ACC112 (cell line): ENCODE measurements around the gene PCBP3.
"Not testable (repeated sequence)": the region's sequence is repeated elsewhere in the genome, so short reads cannot be mapped to it uniquely, and the experiment has no call there.

ENCODE experiments used
- H2AFZ ChIP-seq: fragments of 200-600 bp; sonication (generic); one replicate; pipeline ENCODE4 v1.6.0; 2017; ENCODE audit warnings: antibody characterized with exemption, low read length; ENCODE audit not compliant: unreplicated experiment
- H3K27ac ChIP-seq: fragments of 200-600 bp; sonication (generic); 2 replicates; pipeline ENCODE4 v1.5.1; 2014; ENCODE audit warnings: low read depth, mild to moderate bottlenecking, antibody characterized with exemption, low read length, moderate library complexity
- H3K27me3 ChIP-seq: fragments of 200-600 bp; sonication (generic); 2 replicates; pipeline ENCODE4 v1.6.1; 2014; ENCODE audit warnings: mild to moderate bottlenecking, antibody characterized with exemption, low read length, moderate library complexity, mixed read lengths; ENCODE audit not compliant: insufficient read depth
- H3K36me3 ChIP-seq: fragments of 200-600 bp; sonication (generic); 2 replicates; pipeline ENCODE4 v1.6.1; 2016; ENCODE audit warnings: mild to moderate bottlenecking, antibody characterized with exemption, low read length, moderate library complexity, mixed read lengths; ENCODE audit not compliant: insufficient read depth
- H3K4me1 ChIP-seq: fragments of 200-600 bp; sonication (generic); one replicate; pipeline ENCODE4 v1.6.1; 2016; ENCODE audit warnings: low read length, mixed read lengths; ENCODE audit not compliant: insufficient read depth, unreplicated experiment, control insufficient read depth
- H3K4me3 ChIP-seq: fragments of 200-600 bp; sonication (generic); 2 replicates; pipeline ENCODE4 v1.5.1; 2014; ENCODE audit warnings: mild to moderate bottlenecking, low read depth, low read length
- H3K79me2 ChIP-seq: fragments of 200-600 bp; sonication (generic); one replicate; pipeline ENCODE4 v1.6.0; 2016; ENCODE audit warnings: low read length; ENCODE audit not compliant: control insufficient read depth, unreplicated experiment, insufficient read depth

PCBP3 gene

DNA sequence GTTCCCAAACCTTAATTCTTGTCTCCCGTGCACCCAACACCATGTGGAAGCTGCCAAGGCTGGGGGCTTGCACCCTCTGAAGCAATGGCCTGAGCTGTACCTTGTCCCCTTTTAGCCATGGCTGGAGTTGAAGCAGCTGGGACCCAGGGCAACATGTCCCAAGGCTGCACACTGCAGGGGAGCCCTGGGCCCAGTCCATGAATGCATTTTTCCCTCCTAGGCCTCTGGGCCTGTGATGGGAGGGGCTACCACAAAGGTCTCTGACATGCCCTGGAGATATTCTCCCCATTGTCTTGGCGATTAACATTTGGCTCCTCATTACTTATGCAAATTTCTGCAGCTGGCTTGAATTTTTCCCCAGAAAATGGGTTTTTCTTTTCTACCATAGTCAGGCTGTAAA lies 317.9 kb downstream of the PCBP3 start:
- H2AFZ ChIP-seq, H3K27me3 ChIP-seq, H3K79me2 ChIP-seq, H3K27ac ChIP-seq, H3K4me3 ChIP-seq, H3K36me3 ChIP-seq: not testable (repeated sequence)
- H3K4me1 ChIP-seq: peaks cover 19% of the 10 kb centered on the region

DNA sequence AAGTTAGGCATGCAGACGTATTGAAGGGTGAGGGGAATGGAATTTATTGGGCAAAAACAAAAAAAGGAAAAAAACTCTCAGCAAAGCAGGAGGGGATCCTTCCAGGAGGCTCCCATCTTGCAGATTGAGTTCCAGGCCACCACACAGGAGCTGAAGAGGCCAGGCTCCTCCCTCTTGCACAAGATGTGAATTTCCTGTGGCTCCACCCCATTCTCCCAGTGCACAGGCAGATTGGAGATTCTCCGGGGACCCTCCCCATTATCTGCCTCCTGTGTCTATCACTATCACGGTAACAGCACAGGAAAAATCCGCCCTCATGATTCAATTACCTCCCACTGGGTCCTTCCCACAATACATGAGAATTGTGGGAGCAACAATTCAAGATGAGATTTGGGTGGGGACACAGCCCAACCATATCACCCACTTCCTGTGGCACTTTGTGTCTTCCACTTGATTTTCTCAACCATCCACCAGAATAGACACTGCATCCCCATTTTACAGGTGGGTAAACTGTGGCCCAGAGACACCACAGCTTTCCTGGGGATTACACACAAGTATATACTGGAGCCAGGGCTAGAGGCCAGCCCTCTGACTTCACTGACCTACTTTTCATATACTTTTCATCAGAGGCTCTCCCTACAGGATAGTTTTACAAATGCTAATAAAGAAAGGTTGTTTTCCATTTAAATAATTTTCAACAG lies 319.2 kb downstream of the PCBP3 start:
- no peaks in the 10 kb centered on the region for H3K36me3 ChIP-seq
- no peak overlapping the region for H3K27ac ChIP-seq
- H3K4me1 ChIP-seq: peaks cover 16% of the 10 kb centered on the region
- no peak overlapping the region for H3K4me3 ChIP-seq
- H2AFZ ChIP-seq: no peak overlapping the region
- no peaks in the 10 kb centered on the region for H3K79me2 ChIP-seq
- H3K27me3 ChIP-seq: no peaks in the 10 kb centered on the region

DNA sequence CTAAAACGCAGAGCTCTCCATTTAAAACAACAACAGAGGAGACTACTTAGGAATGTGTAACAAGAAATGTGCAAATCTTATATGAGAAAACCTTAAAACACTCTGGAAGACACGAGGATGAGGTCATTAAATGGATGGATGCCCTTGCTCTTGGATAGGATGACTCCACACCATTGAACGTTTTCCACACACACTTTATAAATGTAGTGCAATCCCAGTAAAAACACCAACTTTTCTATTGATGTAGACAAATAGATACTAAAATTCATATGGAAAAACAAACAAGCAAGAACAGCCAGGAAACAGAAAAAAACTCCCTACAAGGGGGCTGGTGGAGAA lies 319.7 kb downstream of the PCBP3 start:
- peaks cover 11% of the 10 kb centered on the region for H3K4me1 ChIP-seq
- H3K27me3 ChIP-seq: no peaks in the 10 kb centered on the region
- no peaks in the 10 kb centered on the region for H3K36me3 ChIP-seq
- H3K79me2 ChIP-seq: no peaks in the 10 kb centered on the region
- no peak overlapping the region for H2AFZ ChIP-seq
- H3K27ac ChIP-seq: no peak overlapping the region
- H3K4me3 ChIP-seq: no peak overlapping the region

DNA sequence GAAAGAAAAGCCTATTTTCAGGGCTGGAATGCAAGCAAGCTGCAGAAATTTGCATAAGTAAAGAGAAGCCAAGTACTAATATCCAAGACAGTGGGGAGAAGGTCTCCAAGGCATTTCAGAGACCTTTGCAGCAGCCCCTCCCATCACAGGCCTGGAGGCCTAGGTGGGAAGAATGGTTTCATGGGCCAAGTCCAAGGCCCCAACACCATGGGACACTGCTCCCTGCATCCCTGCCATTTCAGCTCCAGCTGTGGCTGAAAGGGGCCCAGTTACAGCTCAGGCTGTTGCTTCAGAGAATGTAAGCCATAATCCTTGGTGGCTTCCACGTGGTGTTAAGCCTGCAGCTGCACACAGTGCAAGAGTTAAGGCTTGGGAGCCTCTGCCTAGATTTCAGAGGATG lies 321.1 kb downstream of the PCBP3 start:
- no peak overlapping the region for H3K27ac ChIP-seq
- H3K4me1 ChIP-seq: no peaks in the 10 kb centered on the region
- no peaks in the 10 kb centered on the region for H3K79me2 ChIP-seq
- H2AFZ ChIP-seq: no peak overlapping the region
- no peak overlapping the region for H3K4me3 ChIP-seq
- no peaks in the 10 kb centered on the region for H3K36me3 ChIP-seq
- H3K27me3 ChIP-seq: no peaks in the 10 kb centered on the region

DNA sequence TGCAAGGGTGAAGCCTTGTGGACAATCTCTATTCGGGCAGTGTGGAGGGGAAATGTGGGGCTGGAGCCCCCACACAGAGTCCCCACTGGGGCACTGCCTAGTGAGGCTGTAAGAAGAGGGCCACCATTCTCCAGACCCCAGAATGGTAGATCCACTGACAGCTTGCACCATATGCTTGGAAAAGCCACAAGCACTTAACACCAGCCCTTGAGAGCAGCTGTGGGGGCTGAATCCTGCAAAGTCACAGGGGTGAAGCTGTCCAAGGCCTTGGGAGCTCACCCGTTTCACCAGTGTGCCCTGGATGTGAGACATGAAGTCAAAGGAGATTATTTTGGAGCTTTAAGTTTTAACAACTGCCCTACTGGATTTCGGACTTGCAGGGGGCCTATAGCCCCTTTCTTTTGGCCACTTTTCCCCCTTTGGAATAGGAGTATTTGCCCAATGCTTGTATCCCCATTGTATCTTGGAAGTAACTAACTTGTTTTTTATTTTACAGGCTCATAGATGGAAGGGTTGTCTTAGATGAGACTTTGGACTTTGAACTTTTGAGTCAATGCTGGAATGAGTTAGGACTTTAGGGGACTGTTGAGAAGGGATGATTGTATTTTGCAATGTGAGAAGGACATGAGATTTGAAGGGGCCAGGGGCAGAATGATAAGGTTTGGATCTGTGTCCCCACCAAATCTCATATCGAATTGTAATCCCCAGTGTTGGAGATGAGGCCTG lies 321.7 kb downstream of the PCBP3 start:
- Histone ChIP-seq H3K4me3 (no peak overlapping the region), H3K27ac (no peak overlapping the region), H3K36me3 (no peaks in the 10 kb centered on the region), H3K27me3 (no peaks in the 10 kb centered on the region), H3K4me1 (no peaks in the 10 kb centered on the region), H3K79me2 (no peaks in the 10 kb centered on the region), H2AFZ (no peak overlapping the region)

DNA sequence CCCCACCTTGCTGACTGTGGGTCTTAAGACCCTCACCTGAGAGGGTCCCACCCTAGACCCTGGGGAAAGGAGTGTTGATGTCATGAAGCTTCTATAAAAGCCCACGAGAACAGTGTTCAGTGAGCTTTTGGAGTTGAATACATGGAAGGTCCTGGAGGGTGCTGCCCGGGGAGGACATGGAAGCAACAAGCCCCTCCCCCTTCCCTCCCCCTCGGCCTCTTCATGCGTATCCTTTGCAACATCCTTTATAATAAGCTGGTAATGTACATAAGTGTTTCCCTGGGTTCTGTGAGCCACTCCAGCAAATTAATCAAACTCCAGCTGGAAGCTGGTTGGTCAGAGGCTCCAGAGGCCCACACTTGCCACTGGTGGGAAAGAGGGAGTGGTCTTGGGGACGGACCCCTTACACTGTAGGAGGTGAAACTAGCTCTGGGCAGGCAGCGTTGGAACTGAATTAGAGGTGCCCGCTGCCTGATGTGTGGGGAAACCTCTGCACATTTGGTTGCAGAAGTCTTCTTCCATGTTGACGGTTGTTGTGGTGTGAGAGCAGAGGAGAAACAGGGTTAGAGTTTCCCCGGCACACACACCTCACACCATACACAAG lies 323.4 kb downstream of the PCBP3 start:
- Histone ChIP-seq H2AFZ (no peak overlapping the region), H3K27me3 (no peaks in the 10 kb centered on the region), H3K27ac (no peak overlapping the region), H3K4me1 (peaks cover 14% of the 10 kb centered on the region), H3K79me2 (no peaks in the 10 kb centered on the region), H3K36me3 (no peaks in the 10 kb centered on the region), H3K4me3 (no peak overlapping the region)

DNA sequence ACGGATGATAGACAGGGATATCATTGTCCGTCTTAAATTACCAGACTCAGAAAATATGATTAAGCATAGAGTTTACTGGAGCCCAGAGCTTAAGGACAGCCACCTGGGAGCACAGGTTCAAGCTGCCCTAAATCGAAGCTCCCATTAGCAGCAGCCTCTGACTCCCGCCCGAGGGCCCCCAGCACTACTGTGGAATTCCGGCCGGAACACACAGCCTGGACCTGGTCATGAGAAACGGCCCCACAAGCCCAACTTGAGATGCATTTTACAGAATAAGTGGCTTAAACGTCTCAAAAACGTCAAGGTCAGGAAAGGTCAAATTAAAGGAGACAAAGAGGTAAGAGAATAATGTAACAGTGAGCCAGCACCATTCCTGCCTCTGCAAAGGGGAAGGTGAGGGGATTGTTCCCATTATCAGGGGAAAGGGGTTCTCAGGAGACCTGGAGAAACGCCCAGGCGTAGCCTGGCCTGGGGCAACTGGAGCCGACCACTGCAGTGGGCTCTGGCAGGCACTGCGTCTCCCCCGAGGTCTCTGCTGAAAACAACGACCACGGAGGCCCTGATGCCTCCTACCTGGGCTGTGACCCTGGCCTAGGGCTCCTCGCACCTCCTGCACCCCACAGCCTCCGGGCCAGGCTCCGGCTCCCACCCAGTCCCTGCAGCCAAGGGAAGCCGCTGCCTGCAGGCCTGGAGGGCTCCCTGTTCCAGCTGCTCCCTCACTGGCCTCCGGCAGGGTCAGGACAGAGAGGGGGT lies 326.6 kb downstream of the PCBP3 start:
- no peak overlapping the region for H3K27ac ChIP-seq
- no peaks in the 10 kb centered on the region for H3K36me3 ChIP-seq
- peak overlapping the region; percentile 66 for H2AFZ ChIP-seq
- H3K4me3 ChIP-seq: no peak overlapping the region
- H3K79me2 ChIP-seq: no peaks in the 10 kb centered on the region
- peaks cover 41% of the 10 kb centered on the region for H3K4me1 ChIP-seq
- no peaks in the 10 kb centered on the region for H3K27me3 ChIP-seq

DNA sequence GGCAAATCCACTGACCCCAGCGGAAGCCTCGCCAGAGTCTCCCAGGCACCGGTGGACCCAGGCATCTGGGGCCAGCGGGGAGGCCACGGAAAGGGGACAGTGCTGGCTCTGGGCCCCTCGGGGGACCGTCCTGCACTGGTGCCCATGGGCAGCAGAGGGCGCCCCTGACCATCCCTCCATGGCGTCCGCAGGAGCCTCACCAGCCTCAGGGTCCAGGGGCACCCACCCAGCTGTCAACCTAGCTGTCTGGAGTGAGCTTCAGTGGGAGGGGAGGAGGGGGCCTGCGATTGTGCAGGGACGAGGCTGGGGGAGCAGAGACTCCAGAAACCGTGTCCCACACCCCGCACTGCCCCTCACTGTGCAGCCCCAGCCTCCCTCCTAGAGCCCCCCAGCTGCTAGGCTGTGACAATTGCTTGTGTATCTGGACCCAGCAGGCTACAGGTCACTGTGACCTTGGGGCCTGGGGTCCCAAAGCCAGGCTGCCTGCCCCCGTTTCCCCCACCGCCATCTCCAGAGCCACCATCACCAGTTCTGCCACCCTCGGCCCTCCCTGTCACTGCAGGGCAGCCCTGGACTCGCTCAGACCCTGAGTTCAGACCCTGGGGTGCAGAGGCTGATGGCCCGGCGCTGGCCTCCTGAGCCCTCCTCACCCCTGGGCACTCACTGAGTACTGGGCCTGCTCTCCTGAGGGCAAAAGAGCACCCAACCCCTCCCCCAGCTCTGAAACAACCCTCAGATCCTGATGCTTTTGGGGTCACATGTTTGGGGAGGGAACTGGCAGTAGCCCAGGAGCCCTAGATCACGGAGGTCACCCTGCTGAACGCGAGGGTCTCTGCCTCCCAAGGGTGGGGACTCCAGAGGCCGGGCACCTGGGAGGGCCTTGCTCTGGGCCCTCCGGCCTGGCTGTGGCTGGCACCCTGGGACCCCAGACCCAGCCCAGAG lies 327.4 kb downstream of the PCBP3 start:
- Histone ChIP-seq H3K4me3 (no peak overlapping the region), H3K4me1 (peaks cover 43% of the 10 kb centered on the region), H3K27me3 (no peaks in the 10 kb centered on the region), H2AFZ (peak overlapping the region; percentile 66), H3K79me2 (no peaks in the 10 kb centered on the region), H3K27ac (peak overlapping the region; percentile 80), H3K36me3 (no peaks in the 10 kb centered on the region)

DNA sequence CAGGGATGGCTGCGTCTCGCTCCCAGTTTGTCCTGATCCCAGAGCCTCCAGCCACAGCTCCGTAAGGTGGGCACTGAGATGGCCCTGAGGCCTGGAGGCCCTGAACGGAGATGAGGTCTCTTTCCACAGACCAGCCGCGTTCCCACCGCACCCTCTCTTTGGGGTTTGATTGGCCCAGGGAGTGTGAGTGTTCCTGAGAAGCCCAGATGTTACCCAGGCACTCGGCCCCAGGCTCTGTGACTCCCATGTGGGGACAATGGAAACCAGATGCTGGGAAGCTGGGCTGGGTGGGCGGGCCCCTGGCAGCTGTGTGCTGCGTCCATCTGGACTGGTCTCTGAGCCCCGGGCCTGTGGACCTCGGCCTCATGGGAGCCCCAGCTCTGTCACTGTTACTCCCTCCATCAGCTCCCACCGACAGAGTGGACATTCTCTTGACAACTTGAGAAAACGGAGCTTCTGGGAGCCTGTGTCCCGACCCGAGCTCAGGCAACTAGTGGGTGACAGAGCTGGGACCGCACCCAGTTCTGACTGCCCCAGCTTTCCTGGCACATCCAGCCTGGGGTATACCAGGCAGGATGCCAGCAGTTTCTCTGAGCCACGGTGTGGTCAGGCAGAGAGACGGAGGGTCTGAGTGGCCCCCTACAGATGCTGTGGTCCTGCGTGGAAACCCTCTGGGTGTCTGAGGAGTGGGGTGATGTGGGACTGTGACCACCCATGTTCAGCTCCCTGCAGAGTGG lies 328.3 kb downstream of the PCBP3 start:
- H3K4me1 ChIP-seq: peaks cover 43% of the 10 kb centered on the region
- peak overlapping the region; percentile 80 for H3K27ac ChIP-seq
- H3K27me3 ChIP-seq: no peaks in the 10 kb centered on the region
- H2AFZ ChIP-seq: peak overlapping the region; percentile 24
- H3K4me3 ChIP-seq: peak overlapping the region; percentile 76; the same call in 1 of the 2 replicates
- H3K36me3 ChIP-seq: no peaks in the 10 kb centered on the region
- no peaks in the 10 kb centered on the region for H3K79me2 ChIP-seq
